H4 (cell line): ENCODE results near the gene HES7. TPM values are rescaled to one million over a fixed set of nuclear protein-coding genes. Genes with fewer than 3 reads are reported as not detected.
A peak's percentile ranks its signal among the peaks of the same experiment; 100 is the strongest.

Source experiments
- DNase-seq: peaks from one replicate; pipeline ENCODE4 v3.0.0-alpha.2; 2015; ENCODE audit warnings: low spot score
- total RNA-seq: library from RNA; depleted of rRNA; stranded (reverse); fragments of >200 nt; shearing (Covaris generic); gene quantifications from 2 replicates; pipeline ENCODE4 v1.2.3, GENCODE V29; 2014; rRNA removed

The HES7 gene
- total RNA-seq, 1 experiment from 2014 or later = 0.14 TPM

DNA sequence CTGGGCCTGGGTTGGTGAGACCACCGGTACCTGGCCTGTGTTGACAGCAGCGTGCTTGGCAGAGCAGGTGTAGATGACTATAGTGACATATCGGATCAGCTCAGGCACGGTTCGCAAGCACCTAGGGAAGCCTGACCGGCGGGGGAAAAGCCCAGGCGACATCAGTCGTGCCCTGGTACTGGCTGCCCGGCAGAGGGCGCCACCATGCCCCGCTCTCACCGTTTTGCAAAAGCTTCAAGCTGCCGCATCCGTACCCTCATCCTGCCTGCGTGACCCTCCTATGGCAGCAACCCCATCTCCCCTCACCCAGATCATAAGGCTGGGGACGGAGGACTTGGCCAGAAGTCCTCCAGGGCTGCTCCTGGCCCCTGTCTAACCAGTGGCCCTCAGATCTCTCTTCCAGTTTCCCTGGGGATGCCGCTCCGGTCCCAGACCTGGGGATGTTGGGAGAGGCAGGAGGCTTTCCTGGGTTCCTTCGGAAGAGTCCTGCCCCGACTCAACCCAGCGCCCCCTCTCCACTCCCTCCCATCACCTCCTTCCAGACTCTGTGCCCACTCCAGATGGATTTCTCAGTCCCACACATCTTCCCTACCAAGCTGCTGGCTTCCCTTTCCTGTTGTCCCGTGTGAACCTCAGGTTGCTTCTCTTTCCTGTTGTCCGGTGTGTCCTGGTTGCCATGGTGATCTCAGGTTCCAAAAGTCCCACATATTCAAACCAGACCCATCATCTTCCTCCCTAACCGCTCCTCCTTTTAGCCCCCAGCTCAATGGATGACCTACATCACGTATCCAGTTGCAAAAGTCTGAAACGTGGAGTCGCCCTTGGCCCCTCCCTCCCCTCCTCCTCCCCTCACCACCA, 50.0 kb downstream of the HES7 start:
- peak; percentile 37 for DNase-seq

- DNase-seq = no peak
Measured at GRCh38 chr17:8072729-8073461, 51.0 kb downstream of the HES7 start.

DNA sequence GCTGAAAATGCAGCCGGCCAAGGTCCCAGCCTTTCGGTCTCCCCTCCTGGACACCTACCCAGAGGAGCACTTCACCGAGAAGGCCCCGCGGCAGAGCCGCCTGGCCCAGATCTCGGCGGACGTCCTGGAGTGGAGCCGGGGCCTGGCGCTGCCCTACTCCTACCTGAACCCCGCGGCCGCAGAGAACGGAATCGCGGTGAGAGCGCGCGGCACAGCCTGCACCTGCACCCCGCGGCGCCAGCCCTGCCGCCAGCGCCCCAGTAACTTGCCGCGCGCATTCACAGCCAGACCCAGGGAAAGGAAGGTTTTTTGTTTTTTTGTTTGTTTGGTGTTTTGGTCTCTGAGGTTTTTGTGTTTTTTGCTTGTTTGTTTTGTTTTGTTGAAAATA, 51.6 kb downstream of the HES7 start:
- no peak for DNase-seq

GRCh38 chr17:8071496-8071895, 52.4 kb downstream of the HES7 start:
- no peak for DNase-seq

Other genes starting within 250 kb of the HES7 start
- 26.5 and 35.0 TPM in 2 replicates for gene CHD3, start 235.3 kb downstream of the HES7 start, total RNA-seq
- gene RNF227, start 207.8 kb downstream of the HES7 start, total RNA-seq = 1.1 and 3.6 TPM in 2 replicates
- gene KCNAB3, start 194.2 kb downstream of the HES7 start, total RNA-seq = 0.21 TPM in 1 of 2 replicates, not detected in the other
- gene TRAPPC1, start 192.2 kb downstream of the HES7 start, total RNA-seq = 22.8 and 33.4 TPM in 2 replicates
- gene CNTROB, start 191.9 kb downstream of the HES7 start, total RNA-seq = 6.2 and 9.1 TPM in 2 replicates
- not detected in 2 replicates for gene GUCY2D, start 121.5 kb downstream of the HES7 start, total RNA-seq
- not detected in 2 replicates for gene ALOX15B, start 85.0 kb downstream of the HES7 start, total RNA-seq
- gene ALOX12B, start 36.4 kb downstream of the HES7 start, total RNA-seq = not detected in 2 replicates
- not detected in 2 replicates for gene ALOXE3, start 5.6 kb downstream of the HES7 start, total RNA-seq
- 4.4 and 4.6 TPM in 2 replicates for gene PER1, start 28.3 kb upstream of the HES7 start, total RNA-seq
- 0.64 TPM in 2 replicates for gene VAMP2, start 38.8 kb upstream of the HES7 start, total RNA-seq
- 1.7 and 13.3 TPM in 2 replicates for gene TMEM107, start 52.3 kb upstream of the HES7 start, total RNA-seq
- 0.62 and 0.68 TPM in 2 replicates for gene BORCS6, start 66.1 kb upstream of the HES7 start, total RNA-seq
- gene AURKB, start 86.5 kb upstream of the HES7 start, total RNA-seq = 33.4 and 50.5 TPM in 2 replicates
- 3.0 and 3.3 TPM in 2 replicates for gene CTC1, start 124.0 kb upstream of the HES7 start, total RNA-seq
- 13.5 and 18.4 TPM in 2 replicates for gene PFAS, start 125.2 kb upstream of the HES7 start, total RNA-seq
- 5.3 and 5.6 TPM in 2 replicates for gene RANGRF, start 164.6 kb upstream of the HES7 start, total RNA-seq
- 0.81 TPM in 1 of 2 replicates, not detected in the other for gene SLC25A35, start 171.3 kb upstream of the HES7 start, total RNA-seq
- not detected in 2 replicates for gene ARHGEF15, start 186.1 kb upstream of the HES7 start, total RNA-seq
- gene ODF4, start 215.7 kb upstream of the HES7 start, total RNA-seq = not detected in 2 replicates